Peyer's patch (tissue), 4 donors: ENCODE data around the gene FURIN.

ENCODE experiments used
- CTCF ChIP-seq, 6 experiments: fragments of 450-650 bp in 4 of 6; fragments of 200-600 bp in 2 of 6; sonication (generic) in 1 of 6; IDR thresholded peaks; one replicate each; pipeline ENCODE4 v1.5.1; 2017 to 2019; ENCODE audit warnings: antibody characterized with exemption in 6 of 6, mild to moderate bottlenecking in 3 of 6, moderate library complexity in 1 of 6
- POLR2A ChIP-seq, 2 donors: fragments of 450-650 bp; IDR thresholded peaks; one replicate each; pipeline ENCODE4 v1.5.1; 2017; ENCODE audit warnings: antibody characterized with exemption in 2 of 2, mild to moderate bottlenecking in 2 of 2, moderate library complexity in 2 of 2

DNA sequence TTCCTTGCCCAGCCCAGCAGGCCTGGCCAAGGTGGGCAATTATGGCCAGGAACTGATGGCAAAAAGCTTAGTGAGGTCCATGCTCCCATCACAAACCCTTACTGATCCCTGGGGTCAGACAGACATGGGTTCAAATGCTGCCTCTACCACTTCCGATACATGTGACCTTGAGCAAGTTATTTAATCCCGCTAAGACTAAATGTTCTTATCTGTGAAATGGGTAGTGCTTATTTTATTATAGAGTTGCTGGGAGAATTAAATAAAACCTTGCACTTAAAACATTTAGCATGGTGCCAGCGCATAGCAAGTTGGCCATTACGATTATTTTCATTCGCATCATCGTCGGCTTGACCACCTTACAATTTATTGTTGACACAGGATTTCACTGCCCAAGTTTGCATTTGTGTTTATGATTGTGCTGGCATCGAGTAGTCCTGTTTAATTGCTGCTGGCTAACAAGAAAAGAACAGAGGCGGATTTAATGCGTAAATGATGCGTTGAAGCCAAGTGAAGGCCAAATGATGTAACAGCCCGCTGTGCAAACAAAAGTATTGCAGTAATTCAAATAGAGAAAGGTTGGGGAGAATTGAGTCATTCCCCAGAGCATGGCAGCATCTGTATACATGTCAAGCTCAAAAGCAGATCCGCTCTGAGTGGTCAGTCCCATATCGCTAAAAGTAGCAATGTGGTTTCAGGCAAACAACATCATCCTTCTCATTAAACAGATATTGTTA, 7.3 kb upstream of the FURIN start:
- TF ChIP-seq CTCF (IDR thresholded peaks at IDR 0.05) (no peak), POLR2A (IDR thresholded peaks at IDR 0.05) (no peak)
